Erythroblast (primary cell): ENCODE measurements around the gene CP.
"Not testable (repeated sequence)": the region's sequence is repeated elsewhere in the genome, so short reads cannot be mapped to it uniquely, and the experiment has no call there.

Experiments
- DNase-seq, 2 experiments: peaks; one replicate each; lab custom pipeline; 2025; lab: John Stamatoyannopoulos, UW
- GATA1 ChIP-seq: IDR thresholded peaks from 2 replicates; pipeline ENCODE4 v1.6.1; 2011; ENCODE audit warnings: low read depth, mild to moderate bottlenecking, control low read depth, low read length, moderate library complexity
- POLR2A ChIP-seq: IDR thresholded peaks from 2 replicates; pipeline ENCODE4 v1.6.1; 2011; ENCODE audit warnings: mild to moderate bottlenecking, low read length

Gene CP

GRCh38 chr3:149243540-149243939 lies 21.9 kb upstream of the CP start:
- TF ChIP-seq POLR2A: no peak
- no peak for TF ChIP-seq GATA1
- no peak for DNase-seq

GRCh38 chr3:149239357-149239936 lies 17.8 kb upstream of the CP start:
- no peak for TF ChIP-seq GATA1
- no peak for TF ChIP-seq POLR2A

DNA sequence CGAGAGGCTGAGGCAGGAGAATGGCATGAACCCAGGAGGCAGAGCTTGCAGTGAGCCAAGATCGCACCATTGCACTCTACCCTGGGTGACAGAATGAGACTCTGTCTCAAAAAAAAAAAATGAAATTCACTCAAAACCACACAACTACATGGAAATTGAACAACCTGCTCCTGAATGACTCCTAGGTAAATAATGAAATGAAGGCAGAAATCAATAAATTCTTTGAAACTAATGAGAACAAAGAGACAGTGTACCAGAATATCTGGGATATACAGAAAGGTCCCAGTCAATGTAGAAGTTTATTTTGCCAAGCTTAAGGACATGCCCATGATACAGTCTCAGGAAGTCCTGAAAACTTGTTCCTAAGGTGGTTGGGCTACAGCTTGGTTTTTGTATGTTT lies 16.6 kb upstream of the CP start:
- DNase-seq: not testable (repeated sequence)

More at GRCh38 chr3:149239357-149239936, 17.8 kb upstream of the CP start:
- no peak for DNase-seq

GRCh38 chr3:149235599-149236424 lies 14.2 kb upstream of the CP start:
- DNase-seq: no peak
- TF ChIP-seq GATA1 (no peak), POLR2A (no peak)

GRCh38 chr3:149234671-149235245 lies 13.1 kb upstream of the CP start:
- no peak for DNase-seq
- TF ChIP-seq GATA1: no peak
- no peak for TF ChIP-seq POLR2A

GRCh38 chr3:149233323-149233722 lies 11.7 kb upstream of the CP start:
- TF ChIP-seq POLR2A: no peak
- no peak for TF ChIP-seq GATA1
- DNase-seq: peak; percentile 5 to 56

- TF ChIP-seq POLR2A (no peak), GATA1 (no peak)
- DNase-seq: no peak
Measured at GRCh38 chr3:149231871-149232270, 10.2 kb upstream of the CP start.

GRCh38 chr3:149227591-149228268 lies 6.1 kb upstream of the CP start:
- TF ChIP-seq GATA1 (no peak), POLR2A (no peak)
- no peak for DNase-seq

- DNase-seq: no peak
- TF ChIP-seq POLR2A (no peak), GATA1 (no peak)
Measured at GRCh38 chr3:149226776-149227175, 5.1 kb upstream of the CP start.

GRCh38 chr3:149224736-149225594 lies 3.3 kb upstream of the CP start:
- TF ChIP-seq POLR2A (no peak), GATA1 (no peak)
- DNase-seq: peak; percentile 14 to 23

GRCh38 chr3:149223461-149223820 lies 1.8 kb upstream of the CP start:
- TF ChIP-seq POLR2A: no peak
- no peak for TF ChIP-seq GATA1
- no peak for DNase-seq

DNA sequence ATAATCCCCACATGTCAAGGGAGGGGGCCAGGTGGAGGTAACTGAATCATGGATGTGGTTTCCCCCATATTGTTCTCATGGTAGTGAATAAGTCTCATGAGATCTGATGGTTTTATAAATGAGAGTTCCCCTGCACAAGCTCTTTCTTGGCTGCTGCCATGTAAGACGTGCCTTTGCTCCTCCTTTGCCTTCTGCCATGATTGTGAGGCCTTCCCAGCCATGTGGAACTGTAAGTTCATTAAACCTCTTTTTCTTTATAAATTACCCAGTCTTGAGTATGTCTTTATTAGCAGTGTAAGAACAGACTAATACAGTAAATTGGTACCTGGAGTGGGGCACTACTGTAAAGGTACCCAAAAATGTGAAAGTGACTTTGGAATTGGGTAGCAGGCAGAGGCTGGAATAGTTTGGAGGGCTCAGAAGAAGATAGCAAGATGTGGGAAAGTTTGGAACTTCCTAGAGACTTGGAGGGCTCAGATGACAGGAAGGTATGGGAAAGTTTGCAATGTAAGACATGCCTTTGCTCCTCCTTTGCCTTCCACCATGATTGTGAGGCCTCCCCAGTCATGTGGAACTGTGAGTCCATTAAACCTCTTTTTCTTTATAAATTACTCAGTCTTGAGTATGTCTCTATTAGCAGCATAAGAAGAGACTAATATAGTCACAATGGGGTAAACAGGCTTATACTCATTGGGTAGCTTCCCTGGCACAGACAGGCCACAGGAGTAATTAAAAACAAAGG lies 2.1 kb downstream of the CP start:
- DNase-seq: not testable (repeated sequence)

DNA sequence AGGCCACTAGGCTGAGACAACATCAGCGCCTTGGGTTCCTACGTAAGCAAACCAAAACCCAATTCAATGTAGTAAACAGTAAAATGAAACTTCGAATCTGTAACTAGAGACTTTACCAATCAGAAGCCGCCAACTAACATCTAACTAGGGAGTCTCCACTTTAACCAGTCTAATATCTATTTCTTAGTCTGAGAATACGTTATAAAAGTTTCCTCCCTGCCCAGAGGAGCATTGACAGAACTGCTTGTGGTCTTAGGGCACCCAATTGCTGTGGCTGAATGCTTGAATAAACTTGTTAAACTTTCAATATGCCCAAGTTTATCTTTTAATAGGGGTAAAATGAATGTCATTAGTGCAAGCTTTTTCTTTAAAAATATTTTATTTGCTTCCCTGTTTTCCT lies 4.3 kb downstream of the CP start:
- DNase-seq: no peak
- TF ChIP-seq POLR2A: no peak
- no peak for TF ChIP-seq GATA1
